Measurements from ENCODE around the gene NUCKS1.

GRCh38 chr1:205681364-205681763 lies 68.6 kb downstream of the NUCKS1 start:
- TF ChIP-seq YY1 (IDR thresholded peaks at IDR 0.05; ENCODE audit: insufficient read depth, insufficient read length) = no peak
- no peak for TF ChIP-seq SUZ12 (IDR thresholded peaks at IDR 0.05; ENCODE audit: extremely low read depth, insufficient read depth, insufficient read length)
- no peak for TF ChIP-seq ZNF274 (IDR thresholded peaks at IDR 0.05; ENCODE audit: low read depth, low read length)
